Endothelial cell of umbilical vein (primary cell): ENCODE measurements around the gene C3orf52. TPM values are rescaled to one million over a fixed set of nuclear protein-coding genes. Genes with fewer than 3 reads are reported as not detected.

Experiments used
- BruUV-seq: library from RNA; stranded (reverse); fragments of 400-500 nt; replicated peaks from 2 replicates; lab custom pipeline; 2021; lab: Mats Ljungman, UMichigan
- CTCF ChIA-PET: fragments of 300-600, 350-600 bp; sonication (Branson Sonifier 250); formaldehyde crosslinking; loops from one replicate; lab custom pipeline; 2021; ENCODE audit warnings: antibody characterized with exemption, inconsistent platforms; lab: Charles Lee
- POLR2A ChIA-PET: fragments of 300-600, 350-600 bp; sonication (Branson Sonifier 250); formaldehyde crosslinking; loops from one replicate; lab custom pipeline; 2021; ENCODE audit warnings: antibody characterized with exemption, inconsistent platforms; lab: Charles Lee
- DNase-seq: peaks from one replicate; pipeline ENCODE4 v3.0.0-alpha.2; 2011; ENCODE audit warnings: low read depth, low spot score
- FAIRE-seq: peaks from 2 replicates; lab custom pipeline; 2011; peaks lifted over from hg19 to GRCh38; lab: Jason Lieb, UNC
- H2AFZ ChIP-seq: 2 replicates; pipeline ENCODE4 v1.6.0; 2012; ENCODE audit warnings: low read depth, low read length, control low read depth, inconsistent platforms
- H3K27ac ChIP-seq: 2 replicates; pipeline ENCODE4 v1.5.1; 2011; ENCODE audit warnings: low read depth, mild to moderate bottlenecking, control low read depth, low read length, moderate library complexity; ENCODE audit not compliant: insufficient read depth
- H3K27me3 ChIP-seq, 2 experiments: 2 replicates each; pipeline versions ENCODE4 v1.6.0 to v1.6.1; 2011; ENCODE audit warnings: low read length in 2 of 2, mixed read lengths in 1 of 2; ENCODE audit not compliant: control insufficient read depth in 2 of 2, insufficient read depth in 2 of 2
- H3K36me3 ChIP-seq, 2 experiments: 2 replicates in 1 of 2; 3 replicates in 1 of 2; pipeline ENCODE4 v1.5.1; 2011; ENCODE audit warnings: low read length in 2 of 2, mild to moderate bottlenecking in 1 of 2, moderate library complexity in 1 of 2; ENCODE audit not compliant: control insufficient read depth in 2 of 2, insufficient read depth in 2 of 2; ENCODE audit errors: extremely low read depth in 1 of 2
- H3K4me1 ChIP-seq: 3 replicates; pipeline ENCODE4 v1.5.1; 2011; ENCODE audit warnings: mild to moderate bottlenecking, low read length; ENCODE audit not compliant: control insufficient read depth, insufficient read depth; ENCODE audit errors: extremely low read depth
- H3K4me2 ChIP-seq: 2 replicates; pipeline ENCODE4 v1.6.1; 2011; ENCODE audit warnings: low read length, control low read depth, mixed read lengths; ENCODE audit not compliant: insufficient read depth
- H3K4me3 ChIP-seq, 3 experiments: fragments of 200-600 bp in 1 of 3; sonication (generic), shearing (Covaris generic) in 1 of 3; replicated peaks in 1 of 3; 2 replicates each; pipeline ENCODE4 v1.5.1; 2011 to 2016; ENCODE audit warnings: control low read depth in 3 of 3, low read length in 3 of 3, mild to moderate bottlenecking in 2 of 3, inconsistent platforms in 1 of 3, low read depth in 1 of 3, moderate library complexity in 1 of 3; ENCODE audit not compliant: insufficient read depth in 1 of 3
- H3K79me2 ChIP-seq: 2 replicates; pipeline ENCODE4 v1.6.0; 2012; ENCODE audit warnings: low read length, inconsistent platforms; ENCODE audit not compliant: control insufficient read depth, insufficient read depth
- H3K9ac ChIP-seq: replicated peaks from 2 replicates; pipeline ENCODE3; 2011; ENCODE audit warnings: low read length, control low read depth; ENCODE audit not compliant: insufficient read depth; ENCODE audit errors: extremely low read depth
- H3K9me1 ChIP-seq: replicated peaks from 3 replicates; pipeline ENCODE4 v1.6.0; 2011; ENCODE audit warnings: mild to moderate bottlenecking, low read length; ENCODE audit not compliant: control insufficient read depth, insufficient read depth; ENCODE audit errors: extremely low read depth
- H3K9me3 ChIP-seq: replicated peaks from 2 replicates; pipeline ENCODE4 v1.5.1; 2012; ENCODE audit warnings: low read length, inconsistent platforms; ENCODE audit not compliant: control insufficient read depth, insufficient read depth
- H4K20me1 ChIP-seq: replicated peaks from 2 replicates; pipeline ENCODE3; 2011; ENCODE audit warnings: mild to moderate bottlenecking, low read length; ENCODE audit not compliant: control insufficient read depth, insufficient read depth; ENCODE audit errors: extremely low read depth
- CTCF ChIP-seq, 2 donors: IDR thresholded peaks; 1 replicate in 1 of 2; 2 replicates in 1 of 2; pipeline ENCODE4 v1.5.1; 2011; ENCODE audit warnings: low read length in 2 of 2, mild to moderate bottlenecking in 2 of 2, moderate library complexity in 2 of 2, control low read depth in 1 of 2, inconsistent platforms in 1 of 2, low read depth in 1 of 2; ENCODE audit not compliant: insufficient read depth in 1 of 2; ENCODE audit errors: extremely low read depth in 1 of 2
- EZH2 ChIP-seq: IDR thresholded peaks from 2 replicates; pipeline ENCODE4 v1.6.1; 2012; ENCODE audit warnings: borderline replicate concordance, low read depth, mild to moderate bottlenecking, moderate library complexity, low read length, inconsistent platforms; ENCODE audit not compliant: severe bottlenecking
- FOS ChIP-seq: IDR thresholded peaks from 2 replicates; pipeline ENCODE4 v1.6.1; 2011; ENCODE audit warnings: mild to moderate bottlenecking, low read length, moderate library complexity, borderline replicate concordance; ENCODE audit not compliant: insufficient read depth
- GATA2 ChIP-seq: IDR thresholded peaks from 2 replicates; pipeline ENCODE4 v1.7.0; 2011; ENCODE audit warnings: low read depth, mild to moderate bottlenecking, moderate library complexity, mixed read lengths, low read length; ENCODE audit not compliant: insufficient read length, insufficient read depth
- POLR2A ChIP-seq: IDR thresholded peaks from 2 replicates; pipeline ENCODE4 v1.6.1; 2012; ENCODE audit warnings: low read depth, mild to moderate bottlenecking, control low read depth, low read length
- POLR2AphosphoS5 ChIP-seq: IDR thresholded peaks from 2 replicates; pipeline ENCODE4 v1.6.1; 2012; ENCODE audit warnings: low read depth, mild to moderate bottlenecking, control low read depth, low read length, moderate library complexity; ENCODE audit not compliant: insufficient read depth
- dilution Hi-C: fragments of 300-500 bp; cut with MboI; formaldehyde crosslinking; loops from one replicate; pipeline ENCODE4 v1.15.0; 2019; ENCODE audit warnings: low sequenced_read_pairs; ENCODE audit not compliant: extremely low pct_ligation_motif_present
- intact Hi-C: fragments of 100-400 bp; cut with micrococcal nuclease; formaldehyde crosslinking; loops from one replicate; pipeline ENCODE4 v1.10.0; 2022
- polyA plus RNA-seq, 4 experiments: library from polyadenylated mRNA; depleted of rRNA in 3 of 4; stranded (reverse) in 3 of 4; unstranded in 1 of 4; fragments of >200 nt; gene quantifications; 2 replicates each; pipeline versions ENCODE4 v1.2.1 to v1.2.3, GENCODE V29; 2011 to 2012; ENCODE audit warnings: missing spikeins in 1 of 4
- total RNA-seq: library from RNA; stranded (reverse); gene quantifications from 2 replicates; pipeline ENCODE4 v1.2.3, GENCODE V29; 2021

Gene C3orf52
- total and polyA plus RNA-seq, 2 donors (not counting 3 experiments of a cell fraction or from before 2014, with no cell fraction given) = 4.2 to 4.6 TPM

- Histone ChIP-seq H3K4me1 (no peaks in the 10 kb centered on the region), H3K9ac (no peak overlapping the region), H2AFZ (peak overlapping the region; percentile 79), H4K20me1 (no peaks in the 10 kb centered on the region), H3K4me2 (peak overlapping the region; percentile 42), H3K79me2 (no peaks in the 10 kb centered on the region), H3K27me3 (no peaks in the 10 kb centered on the region), H3K9me1 (no peaks in the 10 kb centered on the region), H3K4me3 (no peak overlapping the region), H3K9me3 (no peaks in the 10 kb centered on the region), H3K36me3 (no peaks in the 10 kb centered on the region), H3K27ac (no peak overlapping the region)
- intact Hi-C loops (loop anchor here (1.0 to 2.0 kb wide), 4 partner anchors 54 to 375 kb away; no protein-coding TSS in a partner anchor), dilution Hi-C loops (no loop called here)
- peak; percentile 71 for DNase-seq
- peak; percentile 73 for FAIRE-seq
- TF ChIP-seq POLR2AphosphoS5 = no peak
- TF ChIP-seq EZH2 = no peak
- peak; percentile 80 to 85 for TF ChIP-seq CTCF (IDR thresholded peaks at IDR 0.05; ENCODE audit: extremely low read depth in 1 of 2, insufficient read depth in 1 of 2, low read depth in 1 of 2, low read length in 2 of 2)
- TF ChIP-seq POLR2A = no peak
- no peak for TF ChIP-seq FOS
- TF ChIP-seq GATA2 = no peak
- ChIA-PET CTCF (interaction anchor here (0.6 to 3.4 kb wide), 43 partner anchors 9 to 466 kb away, joined by 3 to 33 read pairs (median 4); partner anchors contain the start of genes ABHD10 and TMPRSS7), POLR2A (no interaction called here)
- no TSS peak for BruUV-seq
These were observed 42.5 kb upstream of the C3orf52 start for GRCh38 chr3:112043621-112044201.
